GM19351 (cell line): ENCODE results near the gene PYURF.

Experiments
- ATAC-seq: cut with Tn5 transposase; IDR thresholded peaks from one replicate; pipeline ENCODE4 v1.9.1; 2021; ENCODE audit warnings: mild to moderate bottlenecking, moderate library complexity; ENCODE audit not compliant: unreplicated experiment

The PYURF gene

GRCh38 chr4:88514557-88515511 lies 8.7 kb downstream of the PYURF start:
- ATAC-seq: no peak

- no peak for ATAC-seq
These were observed 12.3 kb downstream of the PYURF start for GRCh38 chr4:88511236-88511635.

GRCh38 chr4:88503344-88503743 lies 20.2 kb downstream of the PYURF start:
- ATAC-seq: no peak

GRCh38 chr4:88497859-88498409 lies 25.6 kb downstream of the PYURF start:
- ATAC-seq: no peak

- ATAC-seq: no peak
These were observed 34.3 kb downstream of the PYURF start for GRCh38 chr4:88489100-88489761.

- no peak for ATAC-seq
These were observed 42.0 kb downstream of the PYURF start for GRCh38 chr4:88481537-88481936.

- ATAC-seq: no peak
These were observed 45.3 kb downstream of the PYURF start for GRCh38 chr4:88478247-88478646.

- ATAC-seq: no peak
These were observed 46.2 kb downstream of the PYURF start for GRCh38 chr4:88477229-88477860.
